WI38 (cell line): Measurements from ENCODE around the gene ATXN7L1.

Source experiments
- H3K4me3 ChIP-seq: 2 replicates; pipeline ENCODE4 v1.5.1; 2011; ENCODE audit warnings: low read depth, mild to moderate bottlenecking, control low read depth, low read length
- CTCF ChIP-seq: IDR thresholded peaks from 2 replicates; pipeline ENCODE4 v1.5.1; 2012; ENCODE audit warnings: low read depth, mild to moderate bottlenecking, control low read depth, low read length

ATXN7L1 gene

GRCh38 chr7:105685161-105685560, 191.2 kb downstream of the ATXN7L1 start:
- H3K4me3 ChIP-seq: no peak overlapping the region
- TF ChIP-seq CTCF: no peak

GRCh38 chr7:105682341-105683060, 193.9 kb downstream of the ATXN7L1 start:
- no peak overlapping the region for H3K4me3 ChIP-seq
- TF ChIP-seq CTCF: no peak

- no peak for TF ChIP-seq CTCF
- no peak overlapping the region for H3K4me3 ChIP-seq
These were observed 195.8 kb downstream of the ATXN7L1 start for GRCh38 chr7:105680505-105681187.

- H3K4me3 ChIP-seq: no peak overlapping the region
These were observed 197.4 kb downstream of the ATXN7L1 start for GRCh38 chr7:105678811-105679495.

GRCh38 chr7:105677817-105678573, 198.4 kb downstream of the ATXN7L1 start:
- TF ChIP-seq CTCF: no peak
- no peak overlapping the region for H3K4me3 ChIP-seq

More at GRCh38 chr7:105678811-105679495, 197.4 kb downstream of the ATXN7L1 start:
- TF ChIP-seq CTCF: no peak

- TF ChIP-seq CTCF: no peak
- H3K4me3 ChIP-seq: no peak overlapping the region
These were observed 199.0 kb downstream of the ATXN7L1 start for GRCh38 chr7:105677410-105677730.
